Fibroblast of the aortic adventitia (primary cell): ENCODE data around the gene ZNF566. TPM values are rescaled to one million over a fixed set of nuclear protein-coding genes. Genes with fewer than 3 reads are reported as not detected.

ENCODE experiments used
- DNase-seq: peaks from one replicate; pipeline ENCODE4 v3.0.0-alpha.2; 2010; ENCODE audit warnings: low read depth
- H3K4me3 ChIP-seq: 2 replicates; pipeline ENCODE4 v1.5.1; 2011; ENCODE audit warnings: low read depth, mild to moderate bottlenecking, control low read depth, low read length, moderate library complexity
- CTCF ChIP-seq: IDR thresholded peaks from 2 replicates; pipeline ENCODE4 v1.5.1; 2011; ENCODE audit warnings: mild to moderate bottlenecking, low read length, control low read depth, inconsistent platforms; ENCODE audit not compliant: insufficient read depth
- total RNA-seq: library from RNA; depleted of rRNA; stranded (reverse); fragments of >200 nt; gene quantifications from 2 replicates; pipeline ENCODE4 v1.2.3, GENCODE V29; 2012; ENCODE audit warnings: low replicate concordance

Gene ZNF566
- total RNA-seq, 1 donor = 11.6 TPM

GRCh38 chr19:36489920-36490415 lies 607 bp upstream of the ZNF566 start:
- peak; percentile 97 for DNase-seq
- no peak for TF ChIP-seq CTCF
- peak overlapping the region; percentile 100 for H3K4me3 ChIP-seq

- DNase-seq = no peak
- TF ChIP-seq CTCF = no peak
Measured at GRCh38 chr19:36488846-36489117, 579 bp downstream of the ZNF566 start.

GRCh38 chr19:36488118-36488845 lies 1.1 kb downstream of the ZNF566 start:
- peak overlapping the region; percentile 100 for H3K4me3 ChIP-seq
- DNase-seq = peak; percentile 2
- TF ChIP-seq CTCF = no peak

More at GRCh38 chr19:36488846-36489117, 579 bp downstream of the ZNF566 start:
- H3K4me3 ChIP-seq = peak overlapping the region; percentile 100

- no peak overlapping the region for H3K4me3 ChIP-seq
- no peak for TF ChIP-seq CTCF
- DNase-seq = no peak
Measured at GRCh38 chr19:36483653-36484052, 5.7 kb downstream of the ZNF566 start.

- TF ChIP-seq CTCF = no peak
- no peak overlapping the region for H3K4me3 ChIP-seq
- no peak for DNase-seq
Measured at GRCh38 chr19:36482876-36483275, 6.5 kb downstream of the ZNF566 start.

- H3K4me3 ChIP-seq = no peak overlapping the region
- no peak for TF ChIP-seq CTCF
- DNase-seq = peak; percentile 11
Measured at GRCh38 chr19:36460046-36460445, 29.3 kb downstream of the ZNF566 start.

GRCh38 chr19:36456831-36457230 lies 32.5 kb downstream of the ZNF566 start:
- no peak for TF ChIP-seq CTCF

More at GRCh38 chr19:36456831-36457230, 32.5 kb downstream of the ZNF566 start:
- H3K4me3 ChIP-seq = no peak overlapping the region
- DNase-seq = no peak
